Vagina (tissue), 2 donors: ENCODE measurements around the gene SGPP2. TPM values are rescaled to one million over a fixed set of nuclear protein-coding genes. Genes with fewer than 3 reads are reported as not detected.

ENCODE experiments used
- DNase-seq, 2 donors: peaks; one replicate each; pipeline ENCODE4 v3.0.0-alpha.2; 2017; ENCODE audit errors: extremely low spot score in 2 of 2
- H3K27ac ChIP-seq: fragments of 200-600 bp; sonication (generic); one replicate; pipeline ENCODE4 v1.5.1; 2019
- H3K27me3 ChIP-seq: fragments of 200-600 bp; sonication (generic); one replicate; pipeline ENCODE4 v1.5.1; 2019
- H3K36me3 ChIP-seq, 2 donors: fragments of 200-600 bp; sonication (generic); one replicate each; pipeline ENCODE4 v1.5.1; 2017 to 2019
- H3K4me1 ChIP-seq: fragments of 200-600 bp; sonication (generic); one replicate; pipeline ENCODE4 v1.5.1; 2019
- H3K4me3 ChIP-seq, 2 donors: fragments of 200-600 bp; sonication (generic); 1 replicate in 1 of 2; 2 replicates in 1 of 2; pipeline ENCODE4 v1.5.1; 2016 to 2019
- H3K9me3 ChIP-seq: fragments of 200-600 bp; sonication (generic); one replicate; pipeline ENCODE4 v1.5.1; 2019
- CTCF ChIP-seq, 3 experiments: fragments of 450-650 bp in 2 of 3; fragments of 200-600 bp in 1 of 3; sonication (generic) in 1 of 3; IDR thresholded peaks; one replicate each; pipeline ENCODE4 v1.5.1; 2017 to 2019; ENCODE audit warnings: antibody characterized with exemption in 3 of 3, mild to moderate bottlenecking in 2 of 3, moderate library complexity in 2 of 3
- POLR2A ChIP-seq, 2 donors: fragments of 450-650 bp; IDR thresholded peaks; one replicate each; pipeline ENCODE4 v1.6.1; 2017; ENCODE audit warnings: antibody characterized with exemption in 2 of 2, mild to moderate bottlenecking in 2 of 2, moderate library complexity in 2 of 2
- POLR2AphosphoS5 ChIP-seq, 2 donors: sonication (generic); formaldehyde crosslinking; IDR thresholded peaks; one replicate each; pipeline ENCODE4 v1.9.0; 2017; ENCODE audit warnings: antibody characterized with exemption in 2 of 2, mild to moderate bottlenecking in 2 of 2, low read depth in 1 of 2; ENCODE audit not compliant: insufficient read depth in 1 of 2
- intact Hi-C: fragments of 100-400 bp; cut with DNase I; formaldehyde crosslinking; loops from one replicate; pipeline ENCODE4 v1.15.1; 2023
- total RNA-seq: library from RNA; depleted of rRNA; stranded (reverse); fragments of >200 nt; gene quantifications from one replicate; pipeline ENCODE4 v1.2.3, GENCODE V29; 2016

The SGPP2 gene
- total RNA-seq, 1 donor from 2014 or later = 24.8 TPM

DNA sequence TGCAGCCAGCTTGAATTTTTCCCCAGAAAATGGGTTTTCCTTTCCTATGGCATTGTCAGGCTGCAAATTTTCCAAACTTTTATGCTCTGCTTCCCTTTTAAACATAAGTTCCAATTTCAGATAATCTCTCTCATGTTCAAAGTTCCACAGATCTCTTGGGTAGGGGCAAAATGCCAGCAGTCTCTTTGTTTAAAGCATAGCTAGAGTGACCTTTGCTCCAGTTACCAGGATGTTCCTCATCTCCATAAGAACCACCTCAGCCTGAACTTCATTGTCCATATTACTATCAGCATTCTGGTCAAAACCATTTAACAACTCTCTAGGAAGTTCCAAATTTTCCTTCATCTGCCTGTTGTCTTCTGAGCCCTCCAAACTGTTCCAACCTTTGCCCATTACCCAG lies 68.3 kb downstream of the SGPP2 start:
- TF ChIP-seq POLR2AphosphoS5 (IDR thresholded peaks at IDR 0.05; ENCODE audit: insufficient read depth in 1 of 2, low read depth in 1 of 2) (no peak), POLR2A (IDR thresholded peaks at IDR 0.05) (no peak), CTCF (IDR thresholded peaks at IDR 0.05) (no peak)
- intact Hi-C loops = no loop called here
- no peaks in the 10 kb centered on the region for H3K9me3 ChIP-seq
- H3K27me3 ChIP-seq = no peaks in the 10 kb centered on the region
- H3K4me3 ChIP-seq = no peak overlapping the region
- no peak overlapping the region for H3K27ac ChIP-seq
- no peak for DNase-seq
- H3K4me1 ChIP-seq = no peaks in the 10 kb centered on the region
- no peaks in the 10 kb centered on the region for H3K36me3 ChIP-seq

GRCh38 chr2:222494104-222494739 lies 69.9 kb downstream of the SGPP2 start:
- DNase-seq = no peak
- Histone ChIP-seq H3K27me3 (no peaks in the 10 kb centered on the region), H3K4me3 (no peak overlapping the region), H3K4me1 (no peaks in the 10 kb centered on the region), H3K9me3 (no peaks in the 10 kb centered on the region), H3K36me3 (no peaks in the 10 kb centered on the region), H3K27ac (no peak overlapping the region)
- TF ChIP-seq CTCF (IDR thresholded peaks at IDR 0.05) = no peak
- TF ChIP-seq POLR2AphosphoS5 (IDR thresholded peaks at IDR 0.05; ENCODE audit: insufficient read depth in 1 of 2, low read depth in 1 of 2) = no peak
- TF ChIP-seq POLR2A (IDR thresholded peaks at IDR 0.05) = no peak
- intact Hi-C loops = no loop called here

DNA sequence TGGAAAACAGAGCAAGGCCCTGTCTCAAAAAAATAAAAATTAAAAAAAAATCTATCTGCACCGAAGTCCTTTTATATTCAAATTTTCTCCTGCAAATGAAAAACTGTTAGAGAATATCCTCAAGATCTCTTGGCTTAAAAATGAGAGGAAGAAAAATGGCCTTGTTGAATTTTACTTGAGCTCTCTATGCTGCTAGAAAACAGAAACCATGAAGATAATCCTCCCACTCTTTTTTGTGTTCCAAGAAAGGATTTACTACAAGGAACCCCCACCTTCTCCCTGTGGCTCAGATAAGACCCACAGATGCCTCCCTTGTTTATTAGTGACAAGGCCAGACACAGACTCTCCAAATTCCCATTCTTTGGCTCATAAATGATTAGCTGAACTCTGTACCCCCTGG lies 71.0 kb downstream of the SGPP2 start:
- DNase-seq = no peak

DNA sequence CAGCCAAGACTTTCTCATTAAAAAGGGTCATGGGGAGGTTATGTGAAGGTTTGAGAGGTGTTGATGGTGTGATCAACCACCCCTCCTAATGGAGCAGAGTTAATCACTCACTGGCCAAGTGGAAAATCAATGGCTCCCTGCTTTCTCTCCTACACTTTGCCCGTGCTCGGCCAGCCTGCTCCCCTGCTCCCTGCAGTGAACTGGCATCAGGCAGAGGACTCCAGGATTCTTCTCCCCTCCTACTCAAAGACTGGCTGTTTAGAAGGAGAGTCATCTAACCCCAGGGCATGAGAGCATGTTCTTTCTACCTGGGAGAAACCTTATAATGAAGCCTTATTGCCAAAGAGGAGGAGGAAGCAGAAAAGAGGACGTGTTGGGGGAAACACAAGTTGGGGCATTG lies 74.9 kb downstream of the SGPP2 start:
- no peak overlapping the region for H3K27ac ChIP-seq
- H3K36me3 ChIP-seq = no peaks in the 10 kb centered on the region
- DNase-seq = no peak
- H3K4me3 ChIP-seq = no peak overlapping the region
- no peak for TF ChIP-seq POLR2AphosphoS5 (IDR thresholded peaks at IDR 0.05; ENCODE audit: insufficient read depth in 1 of 2, low read depth in 1 of 2)
- intact Hi-C loops = no loop called here
- no peaks in the 10 kb centered on the region for H3K4me1 ChIP-seq
- H3K9me3 ChIP-seq = no peaks in the 10 kb centered on the region
- no peaks in the 10 kb centered on the region for H3K27me3 ChIP-seq

More for the DNA sequence above, 71.0 kb downstream of the SGPP2 start:
- Histone ChIP-seq H3K27ac (no peak overlapping the region), H3K27me3 (no peaks in the 10 kb centered on the region), H3K4me1 (no peaks in the 10 kb centered on the region), H3K36me3 (no peaks in the 10 kb centered on the region), H3K4me3 (no peak overlapping the region), H3K9me3 (no peaks in the 10 kb centered on the region)
- TF ChIP-seq CTCF (IDR thresholded peaks at IDR 0.05) = no peak
- TF ChIP-seq POLR2AphosphoS5 (IDR thresholded peaks at IDR 0.05; ENCODE audit: insufficient read depth in 1 of 2, low read depth in 1 of 2) = no peak
- no peak for TF ChIP-seq POLR2A (IDR thresholded peaks at IDR 0.05)
- intact Hi-C loops = no loop called here

DNA sequence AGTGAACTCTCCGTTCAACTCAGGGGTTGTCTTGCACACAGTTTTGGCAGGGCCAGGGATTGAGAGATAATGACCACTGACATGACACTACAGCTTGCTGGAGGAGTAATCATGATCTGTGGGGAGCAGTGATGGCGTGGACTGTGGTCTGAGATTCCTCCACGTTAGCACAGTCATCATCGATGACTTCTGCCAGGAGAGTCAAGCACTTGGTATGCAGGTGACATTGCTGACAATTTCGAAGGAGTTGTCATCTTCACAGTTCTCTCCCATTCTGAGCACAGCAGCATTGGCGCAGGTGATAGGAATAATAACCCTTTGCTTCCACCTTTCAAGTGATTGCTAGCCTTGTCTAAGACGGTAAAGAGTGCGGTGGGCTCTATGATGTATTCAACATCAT lies 79.8 kb downstream of the SGPP2 start:
- Histone ChIP-seq H3K27me3 (no peaks in the 10 kb centered on the region), H3K4me1 (no peaks in the 10 kb centered on the region), H3K4me3 (no peak overlapping the region), H3K27ac (no peak overlapping the region), H3K9me3 (no peaks in the 10 kb centered on the region), H3K36me3 (no peaks in the 10 kb centered on the region)
- intact Hi-C loops = no loop called here
- DNase-seq = no peak
- TF ChIP-seq POLR2AphosphoS5 (IDR thresholded peaks at IDR 0.05; ENCODE audit: insufficient read depth in 1 of 2, low read depth in 1 of 2) (no peak), POLR2A (IDR thresholded peaks at IDR 0.05) (no peak), CTCF (IDR thresholded peaks at IDR 0.05) (no peak)
